Neural progenitor cell (in vitro differentiated cells): ENCODE data around the gene REXO1. TPM values are rescaled to one million over a fixed set of nuclear protein-coding genes. Genes with fewer than 3 reads are reported as not detected.

ENCODE experiments used
- DNase-seq: peaks from one replicate; pipeline ENCODE4 v3.0.0-alpha.2; 2016; ENCODE audit warnings: low spot score
- H2AFZ ChIP-seq: fragments of 200-600 bp; sonication (generic); replicated peaks from 2 replicates; pipeline ENCODE4 v1.6.1; 2016; ENCODE audit warnings: antibody characterized with exemption
- H3F3A ChIP-seq: fragments of 200-600 bp; sonication (generic); 2 replicates; pipeline ENCODE4 v1.6.1; 2016; ENCODE audit warnings: antibody characterized with exemption, low read depth
- H3K27ac ChIP-seq: fragments of 200-600 bp; sonication (generic); 2 replicates; pipeline ENCODE4 v1.5.1; 2016; ENCODE audit warnings: mild to moderate bottlenecking
- H3K27me3 ChIP-seq: fragments of 200-600 bp; sonication (generic); 2 replicates; pipeline ENCODE4 v1.6.1; 2016; ENCODE audit warnings: mild to moderate bottlenecking, moderate library complexity
- H3K36me3 ChIP-seq: fragments of 200-600 bp; sonication (generic); 2 replicates; pipeline ENCODE4 v1.5.1; 2016
- H3K4me1 ChIP-seq: fragments of 200-600 bp; sonication (generic); 2 replicates; pipeline ENCODE4 v1.6.1; 2016; ENCODE audit warnings: mixed run types
- H3K4me2 ChIP-seq: fragments of 200-600 bp; sonication (generic); 2 replicates; pipeline ENCODE4 v1.6.1; 2016
- H3K4me3 ChIP-seq: fragments of 200-600 bp; sonication (generic); 2 replicates; pipeline ENCODE4 v1.5.1; 2016
- H3K79me2 ChIP-seq: fragments of 200-600 bp; sonication (generic); 2 replicates; pipeline ENCODE4 v1.6.1; 2016; ENCODE audit warnings: low read depth
- H3K9ac ChIP-seq: fragments of 200-600 bp; sonication (generic); 2 replicates; pipeline ENCODE4 v1.6.1; 2016
- H3K9me3 ChIP-seq: fragments of 200-600 bp; sonication (generic); 2 replicates; pipeline ENCODE4 v1.5.1; 2016; ENCODE audit warnings: low read depth
- H4K20me1 ChIP-seq: fragments of 200-600 bp; sonication (generic); 2 replicates; pipeline ENCODE4 v1.6.1; 2016; ENCODE audit warnings: low read depth
- H3K27ac Mint-ChIP-seq: 3 replicates; pipeline ENCODE4 v1.8.0; 2021; ENCODE audit warnings: mixed read lengths
- H3K27me3 Mint-ChIP-seq: 2 replicates; pipeline ENCODE4 v1.8.0; 2022; ENCODE audit warnings: low read depth, mild to moderate bottlenecking, inconsistent platforms, moderate library complexity, mixed read lengths; ENCODE audit not compliant: insufficient read depth
- H3K36me3 Mint-ChIP-seq: 3 replicates; pipeline ENCODE4 v1.8.0; 2021; ENCODE audit warnings: mixed read lengths
- H3K4me1 Mint-ChIP-seq: 3 replicates; pipeline ENCODE4 v1.8.0; 2021; ENCODE audit warnings: mixed read lengths
- H3K4me3 Mint-ChIP-seq: 3 replicates; pipeline ENCODE4 v1.8.0; 2021; ENCODE audit warnings: mild to moderate bottlenecking, moderate library complexity, mixed read lengths
- H3K9me3 Mint-ChIP-seq: 3 replicates; pipeline ENCODE4 v1.8.0; 2020; ENCODE audit warnings: mixed read lengths
- CTCF ChIP-seq: fragments of 200-600 bp; sonication (generic); IDR thresholded peaks from 2 replicates; pipeline ENCODE4 v1.5.1; 2017; ENCODE audit warnings: antibody characterized with exemption, mild to moderate bottlenecking
- EZH2 ChIP-seq: fragments of 200-600 bp; sonication (generic); IDR thresholded peaks from 2 replicates; pipeline ENCODE4 v1.6.1; 2017; ENCODE audit warnings: antibody characterized with exemption, mild to moderate bottlenecking, moderate library complexity
- EZH2phosphoT487 ChIP-seq: fragments of 200-600 bp; sonication (generic); IDR thresholded peaks from 2 replicates; pipeline ENCODE4 v1.6.1; 2017; ENCODE audit warnings: antibody characterized with exemption
- total RNA-seq: library from RNA; depleted of rRNA; stranded (reverse); fragments of >200 nt; gene quantifications from 2 replicates; pipeline ENCODE4 v1.2.3, GENCODE V29; 2015; ENCODE audit warnings: low replicate concordance

Gene REXO1
- total RNA-seq, 1 donor from 2014 or later: 38.7 TPM

GRCh38 chr19:1777149-1777548 lies 71.1 kb downstream of the REXO1 start:
- H3K27me3 ChIP-seq: peaks cover 100% of the 10 kb centered on the region
- Mint-ChIP-seq H3K27me3 (peaks cover 82% of the 10 kb centered on the region), H3K27ac (no peak overlapping the region), H3K4me3 (no peak overlapping the region), H3K4me1 (no peaks in the 10 kb centered on the region), H3K36me3 (peaks cover 4% of the 10 kb centered on the region), H3K9me3 (peaks cover 36% of the 10 kb centered on the region)
- peaks cover 4% of the 10 kb centered on the region for H3K9me3 ChIP-seq
- TF ChIP-seq EZH2phosphoT487: no peak
- no peaks in the 10 kb centered on the region for H4K20me1 ChIP-seq
- H3K36me3 ChIP-seq: no peaks in the 10 kb centered on the region
- H2AFZ ChIP-seq: no peak overlapping the region
- H3K4me1 ChIP-seq: no peaks in the 10 kb centered on the region
- peaks cover 6% of the 10 kb centered on the region for H3F3A ChIP-seq
- no peak overlapping the region for H3K9ac ChIP-seq
- no peaks in the 10 kb centered on the region for H3K79me2 ChIP-seq
- no peak overlapping the region for H3K4me2 ChIP-seq
- no peak overlapping the region for H3K4me3 ChIP-seq
- no peak for DNase-seq
- no peak overlapping the region for H3K27ac ChIP-seq

- peak overlapping the region; percentile 2 for H3K4me3 ChIP-seq
- Mint-ChIP-seq H3K36me3 (peaks cover 4% of the 10 kb centered on the region), H3K9me3 (peaks cover 35% of the 10 kb centered on the region), H3K27me3 (peaks cover 80% of the 10 kb centered on the region), H3K4me1 (no peaks in the 10 kb centered on the region), H3K4me3 (peak overlapping the region; percentile 40), H3K27ac (no peak overlapping the region)
- H3K4me2 ChIP-seq: peak overlapping the region; percentile 35
- H3K4me1 ChIP-seq: no peaks in the 10 kb centered on the region
- H2AFZ ChIP-seq: no peak overlapping the region
- H3K27me3 ChIP-seq: peaks cover 100% of the 10 kb centered on the region
- no peaks in the 10 kb centered on the region for H3K79me2 ChIP-seq
- H4K20me1 ChIP-seq: no peaks in the 10 kb centered on the region
- H3F3A ChIP-seq: peaks cover 6% of the 10 kb centered on the region
- DNase-seq: no peak
- H3K27ac ChIP-seq: no peak overlapping the region
- peaks cover 4% of the 10 kb centered on the region for H3K9me3 ChIP-seq
- no peaks in the 10 kb centered on the region for H3K36me3 ChIP-seq
- TF ChIP-seq EZH2phosphoT487 (peak; percentile 69), EZH2 (peak; percentile 87), CTCF (no peak)
- H3K9ac ChIP-seq: no peak overlapping the region
These were observed 71.6 kb downstream of the REXO1 start for GRCh38 chr19:1776606-1777147.

- Histone ChIP-seq H3K9ac (no peak overlapping the region), H3F3A (peaks cover 6% of the 10 kb centered on the region), H3K79me2 (no peaks in the 10 kb centered on the region), H3K4me3 (peak overlapping the region; percentile 2), H4K20me1 (no peaks in the 10 kb centered on the region), H3K27ac (no peak overlapping the region), H3K27me3 (peaks cover 100% of the 10 kb centered on the region), H3K36me3 (no peaks in the 10 kb centered on the region), H3K9me3 (peaks cover 4% of the 10 kb centered on the region), H3K4me2 (peak overlapping the region; percentile 35), H3K4me1 (no peaks in the 10 kb centered on the region), H2AFZ (no peak overlapping the region)
- no peak overlapping the region for H3K4me3 Mint-ChIP-seq
- no peak overlapping the region for H3K27ac Mint-ChIP-seq
- H3K36me3 Mint-ChIP-seq: peaks cover 4% of the 10 kb centered on the region
- peaks cover 83% of the 10 kb centered on the region for H3K27me3 Mint-ChIP-seq
- peaks cover 40% of the 10 kb centered on the region for H3K9me3 Mint-ChIP-seq
- H3K4me1 Mint-ChIP-seq: no peaks in the 10 kb centered on the region
- TF ChIP-seq EZH2phosphoT487 (peak; percentile 87), EZH2 (peak; percentile 93), CTCF (no peak)
- DNase-seq: no peak
These were observed 72.2 kb downstream of the REXO1 start for GRCh38 chr19:1775951-1776605.
